ENCODE measurements around the gene LARP4B.

LARP4B gene

GRCh38 chr10:767794-768193 is 163.7 kb downstream of the LARP4B start:
- Histone ChIP-seq H3K4me2 (ENCODE audit: low read length) (no peak overlapping the region), H3K9ac (ENCODE audit: low read length) (no peak overlapping the region), H3K27me3 (ENCODE audit: low read depth, low read length) (no peaks in the 10 kb centered on the region; the same call in 1 of the 2 replicates), H3K27ac (ENCODE audit: low read length) (no peak overlapping the region), H3K9me3 (ENCODE audit: insufficient read depth, low read length) (no peaks in the 10 kb centered on the region), H3K79me2 (ENCODE audit: low read length) (no peaks in the 10 kb centered on the region), H4K20me1 (ENCODE audit: insufficient read depth, low read length) (no peaks in the 10 kb centered on the region), H3K4me3 (ENCODE audit: low read length) (no peak overlapping the region), H3K4me1 (ENCODE audit: low read length) (no peaks in the 10 kb centered on the region), H3K36me3 (replicated peaks; ENCODE audit: low read depth, low read length) (no peaks in the 10 kb centered on the region), H2AFZ (ENCODE audit: low read depth, low read length) (no peak overlapping the region)
- TF ChIP-seq, protein P1, sequence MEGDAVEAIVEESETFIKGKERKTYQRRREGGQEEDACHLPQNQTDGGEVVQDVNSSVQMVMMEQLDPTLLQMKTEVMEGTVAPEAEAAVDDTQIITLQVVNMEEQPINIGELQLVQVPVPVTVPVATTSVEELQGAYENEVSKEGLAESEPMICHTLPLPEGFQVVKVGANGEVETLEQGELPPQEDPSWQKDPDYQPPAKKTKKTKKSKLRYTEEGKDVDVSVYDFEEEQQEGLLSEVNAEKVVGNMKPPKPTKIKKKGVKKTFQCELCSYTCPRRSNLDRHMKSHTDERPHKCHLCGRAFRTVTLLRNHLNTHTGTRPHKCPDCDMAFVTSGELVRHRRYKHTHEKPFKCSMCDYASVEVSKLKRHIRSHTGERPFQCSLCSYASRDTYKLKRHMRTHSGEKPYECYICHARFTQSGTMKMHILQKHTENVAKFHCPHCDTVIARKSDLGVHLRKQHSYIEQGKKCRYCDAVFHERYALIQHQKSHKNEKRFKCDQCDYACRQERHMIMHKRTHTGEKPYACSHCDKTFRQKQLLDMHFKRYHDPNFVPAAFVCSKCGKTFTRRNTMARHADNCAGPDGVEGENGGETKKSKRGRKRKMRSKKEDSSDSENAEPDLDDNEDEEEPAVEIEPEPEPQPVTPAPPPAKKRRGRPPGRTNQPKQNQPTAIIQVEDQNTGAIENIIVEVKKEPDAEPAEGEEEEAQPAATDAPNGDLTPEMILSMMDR (IDR thresholded peaks at IDR 0.05; ENCODE audit: low read depth, low read length), result no peak
- TF ChIP-seq EZH2phosphoT487 (IDR thresholded peaks at IDR 0.05; ENCODE audit: low read depth), result no peak

- Histone ChIP-seq H3K4me2 (ENCODE audit: low read length) (no peak overlapping the region), H3K36me3 (replicated peaks; ENCODE audit: low read depth, low read length) (no peaks in the 10 kb centered on the region), H3K27ac (ENCODE audit: low read length) (no peak overlapping the region), H3K9me3 (ENCODE audit: insufficient read depth, low read length) (no peaks in the 10 kb centered on the region), H2AFZ (ENCODE audit: low read depth, low read length) (no peak overlapping the region), H4K20me1 (ENCODE audit: insufficient read depth, low read length) (no peaks in the 10 kb centered on the region), H3K4me3 (ENCODE audit: low read length) (no peak overlapping the region), H3K9ac (ENCODE audit: low read length) (no peak overlapping the region), H3K27me3 (ENCODE audit: low read depth, low read length) (no peaks in the 10 kb centered on the region; the same call in 1 of the 2 replicates), H3K4me1 (ENCODE audit: low read length) (no peaks in the 10 kb centered on the region), H3K79me2 (ENCODE audit: low read length) (no peaks in the 10 kb centered on the region)
- TF ChIP-seq, protein P1 (IDR thresholded peaks at IDR 0.05; ENCODE audit: low read depth, low read length), result no peak
- TF ChIP-seq EZH2phosphoT487 (IDR thresholded peaks at IDR 0.05; ENCODE audit: low read depth), result no peak
Measured at GRCh38 chr10:767211-767610, 164.3 kb downstream of the LARP4B start.

DNA sequence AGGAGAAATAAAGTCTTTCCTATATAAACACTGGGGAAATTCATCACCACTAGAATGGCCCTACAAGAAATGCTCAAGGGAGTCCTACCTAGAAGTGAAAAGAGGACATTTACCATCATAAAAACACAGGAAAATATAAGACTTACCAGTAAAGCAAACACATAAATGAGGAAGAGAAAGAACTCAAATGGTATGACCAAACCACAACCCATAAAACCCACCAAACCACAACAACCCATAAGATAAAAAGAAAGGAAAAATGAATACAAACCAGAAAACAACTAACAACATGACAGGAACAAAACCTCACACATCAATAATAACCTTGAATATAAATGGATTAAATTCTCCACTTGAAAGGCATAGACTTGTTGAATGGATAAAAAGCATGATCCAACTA is 170.1 kb downstream of the LARP4B start:
- Histone ChIP-seq H3K4me3 (ENCODE audit: low read length) (no peak overlapping the region), H3K4me1 (ENCODE audit: low read length) (no peaks in the 10 kb centered on the region), H3K79me2 (ENCODE audit: low read length) (no peaks in the 10 kb centered on the region), H3K9ac (ENCODE audit: low read length) (no peak overlapping the region), H3K36me3 (replicated peaks; ENCODE audit: low read depth, low read length) (no peaks in the 10 kb centered on the region), H3K27me3 (ENCODE audit: low read depth, low read length) (no peaks in the 10 kb centered on the region; the same call in 1 of the 2 replicates), H3K4me2 (ENCODE audit: low read length) (no peak overlapping the region), H2AFZ (ENCODE audit: low read depth, low read length) (no peak overlapping the region), H3K27ac (ENCODE audit: low read length) (no peak overlapping the region), H3K9me3 (ENCODE audit: insufficient read depth, low read length) (no peaks in the 10 kb centered on the region), H4K20me1 (ENCODE audit: insufficient read depth, low read length) (no peaks in the 10 kb centered on the region)
- TF ChIP-seq, protein P1 (IDR thresholded peaks at IDR 0.05; ENCODE audit: low read depth, low read length), result no peak
- TF ChIP-seq EZH2phosphoT487 (IDR thresholded peaks at IDR 0.05; ENCODE audit: low read depth), result no peak

DNA sequence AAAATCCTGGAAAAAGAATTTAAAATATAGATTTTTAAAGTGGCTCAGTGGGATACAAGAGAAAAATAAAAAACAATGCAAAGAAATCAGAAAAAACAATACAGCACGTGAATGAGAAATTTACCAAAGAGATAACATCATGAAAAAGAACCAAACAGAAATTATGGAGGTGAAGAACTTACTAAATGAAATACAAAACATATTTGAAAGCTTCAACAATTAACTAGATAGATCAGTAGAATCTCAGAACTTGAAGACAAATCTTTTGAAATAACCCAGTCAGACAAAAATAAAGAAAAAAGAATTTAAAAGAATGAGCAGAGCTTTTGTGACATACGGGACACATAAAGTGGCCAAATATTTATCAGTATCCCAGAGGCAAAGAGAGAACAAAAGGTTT is 170.9 kb downstream of the LARP4B start:
- Histone ChIP-seq H3K36me3 (replicated peaks; ENCODE audit: low read depth, low read length) (no peaks in the 10 kb centered on the region), H3K9ac (ENCODE audit: low read length) (no peak overlapping the region), H3K27me3 (ENCODE audit: low read depth, low read length) (no peaks in the 10 kb centered on the region; the same call in 1 of the 2 replicates), H3K27ac (ENCODE audit: low read length) (no peak overlapping the region), H4K20me1 (ENCODE audit: insufficient read depth, low read length) (no peaks in the 10 kb centered on the region), H3K9me3 (ENCODE audit: insufficient read depth, low read length) (no peaks in the 10 kb centered on the region), H3K4me2 (ENCODE audit: low read length) (no peak overlapping the region), H3K4me3 (ENCODE audit: low read length) (no peak overlapping the region), H2AFZ (ENCODE audit: low read depth, low read length) (no peak overlapping the region), H3K79me2 (ENCODE audit: low read length) (no peaks in the 10 kb centered on the region), H3K4me1 (ENCODE audit: low read length) (no peaks in the 10 kb centered on the region)
- TF ChIP-seq, protein P1 (IDR thresholded peaks at IDR 0.05; ENCODE audit: low read depth, low read length), result no peak
- no peak for TF ChIP-seq EZH2phosphoT487 (IDR thresholded peaks at IDR 0.05; ENCODE audit: low read depth)
